Smooth muscle cell (in vitro differentiated cells): ENCODE results near the gene TMUB1. TPM values are rescaled to one million over a fixed set of nuclear protein-coding genes. Genes with fewer than 3 reads are reported as not detected.

ENCODE experiments used
- DNase-seq: peaks from one replicate; lab custom pipeline; 2025; ENCODE audit not compliant: unreplicated experiment; lab: John Stamatoyannopoulos, UW
- H2AFZ ChIP-seq: fragments of 200-600 bp; sonication (generic); 2 replicates; pipeline ENCODE4 v1.6.0; 2016; ENCODE audit warnings: antibody characterized with exemption, low read depth, mild to moderate bottlenecking
- H3F3A ChIP-seq: fragments of 200-600 bp; sonication (generic); 2 replicates; pipeline ENCODE4 v1.6.0; 2017; ENCODE audit warnings: antibody characterized with exemption, low read depth
- H3K27ac ChIP-seq: fragments of 200-600 bp; sonication (generic); 2 replicates; pipeline ENCODE4 v1.5.1; 2016; ENCODE audit warnings: low read depth, mild to moderate bottlenecking
- H3K27me3 ChIP-seq: fragments of 200-600 bp; sonication (generic); 2 replicates; pipeline ENCODE4 v1.6.1; 2016; ENCODE audit warnings: low read depth, mild to moderate bottlenecking
- H3K36me3 ChIP-seq: fragments of 200-600 bp; sonication (generic); 2 replicates; pipeline ENCODE4 v1.5.1; 2016; ENCODE audit warnings: low read depth
- H3K4me1 ChIP-seq: fragments of 200-600 bp; sonication (generic); 2 replicates; pipeline ENCODE4 v1.5.1; 2016; ENCODE audit warnings: low read depth
- H3K4me2 ChIP-seq: fragments of 200-600 bp; sonication (generic); 2 replicates; pipeline ENCODE4 v1.6.0; 2016; ENCODE audit warnings: mild to moderate bottlenecking
- H3K4me3 ChIP-seq: fragments of 200-600 bp; sonication (generic); 2 replicates; pipeline ENCODE4 v1.5.1; 2016; ENCODE audit warnings: mild to moderate bottlenecking
- H3K79me2 ChIP-seq: fragments of 200-600 bp; sonication (generic); 2 replicates; pipeline ENCODE4 v1.6.0; 2016; ENCODE audit warnings: low read depth, mild to moderate bottlenecking
- H3K9ac ChIP-seq: fragments of 200-600 bp; sonication (generic); 2 replicates; pipeline ENCODE4 v1.6.0; 2016; ENCODE audit warnings: low read depth
- H3K9me3 ChIP-seq: fragments of 200-600 bp; sonication (generic); replicated peaks from 2 replicates; pipeline ENCODE4 v1.5.1; 2016; ENCODE audit warnings: low read depth
- H4K20me1 ChIP-seq: fragments of 200-600 bp; sonication (generic); 2 replicates; pipeline ENCODE4 v1.6.0; 2016; ENCODE audit warnings: low read depth
- WGBS: methylation state at CpG from one replicate; pipeline ENCODE4 v1.1.7; 2016; ENCODE audit warnings: low lambda C conversion rate; 5-methylcytosine and 5-hydroxymethylcytosine counted together
- polyA plus RNA-seq: library from polyadenylated mRNA; unstranded; fragments of >200 nt; fragmentation: Nextera tagmentation; extraction: Ambion mirVana; gene quantifications from 2 replicates; pipeline ENCODE4 v1.2.1, GENCODE V29; 2016
- total RNA-seq: library from RNA; depleted of rRNA; stranded (reverse); fragments of >200 nt; gene quantifications from 2 replicates; pipeline ENCODE4 v1.2.3, GENCODE V29; 2014
- TF ChIP-seq, protein P1 (sequence below): fragments of 200-600 bp; sonication (generic); IDR thresholded peaks from 2 replicates; pipeline ENCODE4 v1.5.1; 2017; ENCODE audit warnings: borderline replicate concordance, mild to moderate bottlenecking, antibody characterized with exemption; ENCODE audit not compliant: insufficient read depth, poor library complexity, severe bottlenecking

TMUB1 gene
- total and polyA plus RNA-seq, 2 experiments from 2014 or later = 35.9 to 69.8 TPM

DNA sequence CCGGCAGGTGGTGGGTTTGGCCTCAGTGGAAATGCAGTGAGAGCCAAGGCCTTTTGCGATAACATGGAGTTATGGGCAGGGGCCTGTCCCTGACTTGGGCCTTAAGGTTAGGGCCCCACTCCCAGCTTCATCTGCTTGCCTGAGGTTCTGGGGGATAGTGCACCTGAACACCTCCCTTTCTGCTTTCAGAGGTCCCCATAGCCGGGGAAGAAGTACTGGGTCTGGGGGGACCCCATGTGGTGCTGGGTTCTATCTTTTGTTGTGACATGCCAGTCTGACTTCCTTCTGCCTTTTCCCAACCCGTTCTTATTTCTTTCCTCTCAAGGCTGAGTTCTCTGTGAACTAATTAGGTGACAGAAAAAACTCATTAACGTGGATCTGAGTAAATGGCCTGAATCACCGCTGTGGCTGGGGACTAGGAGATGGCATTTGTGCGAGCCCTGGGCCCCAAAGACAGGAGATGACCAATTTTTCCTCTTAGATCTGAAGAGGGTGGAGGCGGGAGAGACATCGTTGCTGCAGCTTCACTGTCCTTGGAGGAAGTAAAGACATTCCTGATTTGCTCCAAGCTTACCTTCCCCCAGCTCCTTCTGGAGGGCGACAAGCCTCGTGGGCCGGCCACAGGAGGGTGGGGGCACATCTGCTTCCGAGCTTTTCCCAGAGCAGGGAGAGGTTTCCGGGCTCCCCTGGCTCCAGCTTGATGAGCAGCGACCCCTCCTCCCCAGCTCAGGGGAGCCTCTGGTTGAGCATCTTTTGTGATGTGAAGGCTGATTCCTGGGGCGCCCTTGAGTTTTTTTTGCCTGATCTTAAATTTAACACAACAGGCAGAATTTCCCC, 4.9 kb upstream of the TMUB1 start:
- H4K20me1 ChIP-seq = peaks cover 63% of the 10 kb centered on the region

DNA sequence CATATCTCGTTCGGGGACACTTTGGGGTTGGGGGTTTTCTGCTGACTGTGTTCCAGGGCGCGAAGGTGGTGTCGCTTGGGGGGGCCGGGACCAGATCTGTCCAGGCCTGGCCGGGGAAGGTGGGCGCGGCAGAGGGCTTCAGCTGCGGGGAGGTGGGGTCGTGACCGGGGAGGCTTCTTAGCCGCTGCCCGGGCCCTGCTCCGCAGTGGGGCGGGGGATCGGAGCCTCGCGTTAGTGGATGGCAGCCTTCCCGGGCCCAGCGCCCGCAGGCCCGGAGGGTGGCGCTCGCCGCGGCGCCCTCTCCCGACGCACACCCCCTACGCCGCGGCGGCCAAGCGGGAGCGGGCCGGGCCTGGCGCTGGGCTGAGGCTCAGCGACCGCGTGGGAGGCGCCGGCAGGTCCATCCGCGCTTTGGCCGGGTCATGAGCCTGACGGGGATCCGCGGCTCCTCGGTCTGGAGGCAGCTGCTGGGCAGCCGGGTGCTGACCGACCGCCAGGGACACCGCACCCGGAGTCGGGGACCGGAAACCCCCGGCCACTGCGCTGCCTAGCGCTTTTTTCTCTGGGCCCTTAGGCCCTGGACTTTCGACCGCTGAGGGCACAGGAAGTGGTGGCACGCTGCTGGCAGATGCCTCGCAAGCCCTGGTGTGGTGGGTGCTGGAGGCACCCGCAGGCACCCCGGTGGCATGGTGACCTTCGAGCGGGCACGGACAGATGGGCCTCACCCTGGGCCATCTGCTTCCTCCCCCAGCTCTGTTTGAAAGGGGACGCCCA, 4.1 kb upstream of the TMUB1 start:
- Histone ChIP-seq H4K20me1 (peaks cover 55% of the 10 kb centered on the region), H3K9ac (peak overlapping the region; percentile 84), H3K4me3 (peak overlapping the region; percentile 61), H3K27ac (peak overlapping the region; percentile 93), H3K4me2 (peak overlapping the region; percentile 92), H3K27me3 (no peaks in the 10 kb centered on the region), H3F3A (peaks cover 30% of the 10 kb centered on the region), H3K36me3 (no peaks in the 10 kb centered on the region), H3K4me1 (peaks cover 33% of the 10 kb centered on the region), H2AFZ (no peak overlapping the region), H3K9me3 (no peaks in the 10 kb centered on the region), H3K79me2 (peaks cover 62% of the 10 kb centered on the region)
- WGBS = 4% methylated on average over 63 of the region's 70 CpGs
- no peak for DNase-seq
- TF ChIP-seq, protein P1, sequence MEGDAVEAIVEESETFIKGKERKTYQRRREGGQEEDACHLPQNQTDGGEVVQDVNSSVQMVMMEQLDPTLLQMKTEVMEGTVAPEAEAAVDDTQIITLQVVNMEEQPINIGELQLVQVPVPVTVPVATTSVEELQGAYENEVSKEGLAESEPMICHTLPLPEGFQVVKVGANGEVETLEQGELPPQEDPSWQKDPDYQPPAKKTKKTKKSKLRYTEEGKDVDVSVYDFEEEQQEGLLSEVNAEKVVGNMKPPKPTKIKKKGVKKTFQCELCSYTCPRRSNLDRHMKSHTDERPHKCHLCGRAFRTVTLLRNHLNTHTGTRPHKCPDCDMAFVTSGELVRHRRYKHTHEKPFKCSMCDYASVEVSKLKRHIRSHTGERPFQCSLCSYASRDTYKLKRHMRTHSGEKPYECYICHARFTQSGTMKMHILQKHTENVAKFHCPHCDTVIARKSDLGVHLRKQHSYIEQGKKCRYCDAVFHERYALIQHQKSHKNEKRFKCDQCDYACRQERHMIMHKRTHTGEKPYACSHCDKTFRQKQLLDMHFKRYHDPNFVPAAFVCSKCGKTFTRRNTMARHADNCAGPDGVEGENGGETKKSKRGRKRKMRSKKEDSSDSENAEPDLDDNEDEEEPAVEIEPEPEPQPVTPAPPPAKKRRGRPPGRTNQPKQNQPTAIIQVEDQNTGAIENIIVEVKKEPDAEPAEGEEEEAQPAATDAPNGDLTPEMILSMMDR = peak; percentile 22

More for the DNA sequence above, 4.9 kb upstream of the TMUB1 start:
- H2AFZ ChIP-seq = no peak overlapping the region
- H3K4me2 ChIP-seq = peak overlapping the region; percentile 92
- H3K79me2 ChIP-seq = peaks cover 62% of the 10 kb centered on the region
- no peaks in the 10 kb centered on the region for H3K9me3 ChIP-seq
- H3K4me3 ChIP-seq = peak overlapping the region; percentile 61
- peaks cover 30% of the 10 kb centered on the region for H3F3A ChIP-seq
- H3K9ac ChIP-seq = peak overlapping the region; percentile 84
- WGBS = 17% methylated on average over 16 of the region's 16 CpGs
- H3K27me3 ChIP-seq = no peaks in the 10 kb centered on the region
- no peak for DNase-seq
- TF ChIP-seq, protein P1 = no peak
- H3K4me1 ChIP-seq = peaks cover 29% of the 10 kb centered on the region
- H3K36me3 ChIP-seq = no peaks in the 10 kb centered on the region
- H3K27ac ChIP-seq = peak overlapping the region; percentile 93

DNA sequence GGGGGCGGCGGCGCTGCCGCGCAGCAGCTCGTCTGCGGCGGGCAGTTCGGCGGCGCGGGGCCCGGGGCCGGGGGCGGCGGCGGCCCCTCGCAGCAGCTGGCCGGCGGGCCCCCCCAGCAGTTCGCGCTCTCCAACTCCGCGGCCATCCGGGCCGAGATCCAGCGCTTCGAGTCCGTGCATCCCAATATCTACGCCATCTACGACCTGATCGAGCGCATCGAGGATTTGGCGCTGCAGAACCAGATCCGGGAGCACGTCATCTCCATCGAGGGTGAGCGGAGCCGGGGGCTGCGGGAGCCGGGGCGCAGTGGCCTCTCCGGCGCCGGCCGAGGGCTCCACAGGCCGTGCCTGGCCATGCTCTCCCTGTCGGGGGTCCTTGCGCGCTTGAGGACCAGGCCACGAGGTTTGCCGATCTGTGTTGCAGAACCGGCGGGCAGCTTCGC, 3.5 kb upstream of the TMUB1 start:
- Histone ChIP-seq H3K79me2 (peaks cover 60% of the 10 kb centered on the region), H4K20me1 (peaks cover 49% of the 10 kb centered on the region), H3K4me3 (peak overlapping the region; percentile 61), H3F3A (peaks cover 30% of the 10 kb centered on the region), H3K27ac (peak overlapping the region; percentile 93), H3K4me1 (peaks cover 37% of the 10 kb centered on the region), H2AFZ (no peak overlapping the region), H3K4me2 (peak overlapping the region; percentile 92), H3K36me3 (no peaks in the 10 kb centered on the region), H3K27me3 (no peaks in the 10 kb centered on the region), H3K9ac (peak overlapping the region; percentile 84), H3K9me3 (no peaks in the 10 kb centered on the region)
- DNase-seq = no peak
- TF ChIP-seq, protein P1 = no peak
- WGBS = 0% methylated on average over 31 of the region's 56 CpGs
